Measurements from ENCODE around the gene GARIN1A.

DNA sequence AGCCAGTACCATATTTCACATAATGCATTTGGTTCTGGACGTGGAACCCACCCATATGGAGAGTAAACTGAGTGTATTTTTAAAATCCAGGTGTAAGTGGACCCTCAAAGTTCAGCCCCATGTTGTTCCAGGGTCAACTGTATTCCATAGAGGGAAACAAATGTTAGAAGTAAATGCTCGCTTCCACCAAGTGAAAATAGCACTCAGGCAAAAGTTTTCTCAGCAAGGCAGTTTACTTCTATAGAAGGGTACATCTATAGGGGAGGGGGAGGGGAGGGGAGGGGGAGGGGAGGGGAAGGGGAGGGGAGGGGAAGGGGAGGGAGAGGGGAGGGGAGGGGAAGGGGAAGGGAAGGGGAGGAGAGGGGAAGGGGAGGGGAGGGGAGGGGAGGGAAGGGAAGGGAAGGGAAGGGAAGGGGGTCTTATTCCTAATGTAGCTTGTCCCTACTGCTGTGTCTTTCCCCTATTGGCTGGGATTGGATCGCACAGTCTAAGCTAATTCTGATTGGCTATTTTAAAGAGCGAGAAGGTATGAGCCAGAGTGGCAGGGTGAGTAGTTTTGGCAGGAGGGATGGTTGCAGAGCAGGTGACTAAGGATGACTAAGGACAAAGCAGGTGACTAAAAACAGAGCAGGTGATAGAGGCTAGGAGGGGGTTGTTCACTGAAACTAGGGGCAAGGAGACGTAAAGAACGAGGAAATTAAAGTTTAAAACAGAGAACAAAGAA lies 29.1 kb downstream of the GARIN1A start:
- TF ChIP-seq CTCF (IDR thresholded peaks at IDR 0.05; ENCODE audit: insufficient read depth, low read depth, low read length) (no peak), EZH2 (IDR thresholded peaks at IDR 0.05; ENCODE audit: insufficient read depth, low read length) (no peak)

All from astrocyte (in vitro differentiated cells and primary cell).